Natural killer cell (primary cell): ENCODE data around the gene SLFN12. TPM values are rescaled to one million over a fixed set of nuclear protein-coding genes. Genes with fewer than 3 reads are reported as not detected.
A peak's percentile ranks its signal among the peaks of the same experiment; 100 is the strongest.

Experiments used
- ATAC-seq, 3 donors: fragments of 150-1000 bp in 2 of 3; fragments of 200-7000 bp in 1 of 3; cut with Tn5 transposase; 1 replicate in 1 of 3; 2 replicates in 2 of 3; pipeline ENCODE4 v1.10.0; 2021; ENCODE audit warnings: mild to moderate bottlenecking in 2 of 3, moderate library complexity in 2 of 3
- DNase-seq, 2 donors: peaks; one replicate each; pipeline versions ENCODE4 v3.0.0 to v3.0.0-alpha.2; 2013 to 2021; ENCODE audit warnings: mixed read lengths in 1 of 2
- H3K27ac ChIP-seq: one replicate; pipeline ENCODE4 v1.5.1; 2013; ENCODE audit warnings: mild to moderate bottlenecking, low read length
- H3K27me3 ChIP-seq: one replicate; pipeline ENCODE4 v1.6.1; 2013; ENCODE audit warnings: low read length; ENCODE audit not compliant: control insufficient read depth, insufficient read depth
- H3K36me3 ChIP-seq: one replicate; pipeline ENCODE4 v1.6.1; 2013; ENCODE audit warnings: low read length; ENCODE audit not compliant: control insufficient read depth, insufficient read depth
- H3K4me1 ChIP-seq: one replicate; pipeline ENCODE4 v1.6.1; 2013; ENCODE audit warnings: low read length; ENCODE audit not compliant: control insufficient read depth, insufficient read depth
- H3K4me3 ChIP-seq: one replicate; pipeline ENCODE4 v1.5.1; 2013; ENCODE audit warnings: low read length
- H3K9me3 ChIP-seq: one replicate; pipeline ENCODE4 v1.6.1; 2013; ENCODE audit warnings: low read length; ENCODE audit not compliant: control insufficient read depth, insufficient read depth
- H3K27ac Mint-ChIP-seq, 2 donors: one replicate each; pipeline ENCODE4 v1.8.0; 2022; ENCODE audit warnings: mild to moderate bottlenecking in 2 of 2, mixed read lengths in 2 of 2, moderate library complexity in 1 of 2
- H3K27me3 Mint-ChIP-seq, 2 donors: one replicate each; pipeline ENCODE4 v1.8.0; 2022; ENCODE audit warnings: low read depth in 2 of 2, mixed read lengths in 2 of 2
- H3K36me3 Mint-ChIP-seq: one replicate; pipeline ENCODE4 v1.8.0; 2022; ENCODE audit warnings: mixed read lengths
- H3K4me1 Mint-ChIP-seq, 2 donors: one replicate each; pipeline ENCODE4 v1.8.0; 2022; ENCODE audit warnings: mixed read lengths in 2 of 2
- H3K4me3 Mint-ChIP-seq: one replicate; pipeline ENCODE4 v1.8.0; 2022; ENCODE audit warnings: mild to moderate bottlenecking, moderate library complexity, mixed read lengths
- H3K9me3 Mint-ChIP-seq, 2 donors: one replicate each; pipeline ENCODE4 v1.8.0; 2022; ENCODE audit warnings: mixed read lengths in 2 of 2
- WGBS: methylation state at CpG from one replicate; pipeline ENCODE4 v1.1.7; 2013; ENCODE audit warnings: missing lambda C conversion rate; ENCODE audit not compliant: insufficient coverage; 5-methylcytosine and 5-hydroxymethylcytosine counted together
- intact Hi-C: fragments of 100-400 bp; cut with micrococcal nuclease; formaldehyde crosslinking; loops from one replicate; pipeline ENCODE4 v1.14.2; 2022
- total RNA-seq, 4 donors: library from RNA; stranded (reverse); fragments of 120-200 nt in 1 of 4; gene quantifications; one replicate each; pipeline versions ENCODE4 v1.2.3 to v1.2.4, GENCODE V29; 2013 to 2022
- TF ChIP-seq, protein P1 (sequence below): fragments of 200-600 bp; IDR thresholded peaks from one replicate; pipeline ENCODE4 v1.8.0; 2022; ENCODE audit warnings: antibody characterized with exemption

The SLFN12 gene
- total RNA-seq, 3 donors from 2014 or later (not counting 1 experiment from before 2014, with no cell fraction given), result 18.6 to 30.9 (median 21.8) TPM

DNA sequence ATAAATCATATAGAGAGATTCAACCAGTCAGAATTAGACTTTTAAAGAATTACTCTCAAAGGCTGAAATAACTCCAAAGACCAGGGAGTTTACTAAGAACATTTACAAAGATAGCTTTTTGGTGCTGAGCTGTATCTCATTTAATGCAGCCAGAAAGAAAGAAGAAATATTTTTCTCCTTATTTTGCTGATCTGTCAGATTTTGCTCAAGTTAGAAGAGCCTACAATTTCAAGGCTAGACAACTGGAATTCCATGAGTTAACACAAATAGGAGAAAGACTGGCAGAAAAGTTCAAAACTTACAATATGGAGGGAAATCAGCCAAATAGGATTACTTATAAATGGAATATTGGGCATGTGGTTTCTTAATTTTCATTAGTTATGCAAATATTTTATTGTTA lies 6.1 kb upstream of the SLFN12 start:
- peaks cover 21 to 35% of the 10 kb centered on the region in 2 donors for H3K4me1 Mint-ChIP-seq
- H3K36me3 Mint-ChIP-seq, result peaks cover 8% of the 10 kb centered on the region
- no peaks in the 10 kb centered on the region for H3K9me3 Mint-ChIP-seq
- DNase-seq (no peak), ATAC-seq (no peak)
- H3K27ac ChIP-seq, result no peak overlapping the region
- no peak overlapping the region for H3K4me3 ChIP-seq
- no peaks in the 10 kb centered on the region for H3K27me3 ChIP-seq
- H3K36me3 ChIP-seq, result peaks cover 10% of the 10 kb centered on the region
- peak overlapping the region in 1 of 2 donors; percentile 34 for H3K27ac Mint-ChIP-seq
- intact Hi-C loops, result no loop called here
- TF ChIP-seq, protein P1, sequence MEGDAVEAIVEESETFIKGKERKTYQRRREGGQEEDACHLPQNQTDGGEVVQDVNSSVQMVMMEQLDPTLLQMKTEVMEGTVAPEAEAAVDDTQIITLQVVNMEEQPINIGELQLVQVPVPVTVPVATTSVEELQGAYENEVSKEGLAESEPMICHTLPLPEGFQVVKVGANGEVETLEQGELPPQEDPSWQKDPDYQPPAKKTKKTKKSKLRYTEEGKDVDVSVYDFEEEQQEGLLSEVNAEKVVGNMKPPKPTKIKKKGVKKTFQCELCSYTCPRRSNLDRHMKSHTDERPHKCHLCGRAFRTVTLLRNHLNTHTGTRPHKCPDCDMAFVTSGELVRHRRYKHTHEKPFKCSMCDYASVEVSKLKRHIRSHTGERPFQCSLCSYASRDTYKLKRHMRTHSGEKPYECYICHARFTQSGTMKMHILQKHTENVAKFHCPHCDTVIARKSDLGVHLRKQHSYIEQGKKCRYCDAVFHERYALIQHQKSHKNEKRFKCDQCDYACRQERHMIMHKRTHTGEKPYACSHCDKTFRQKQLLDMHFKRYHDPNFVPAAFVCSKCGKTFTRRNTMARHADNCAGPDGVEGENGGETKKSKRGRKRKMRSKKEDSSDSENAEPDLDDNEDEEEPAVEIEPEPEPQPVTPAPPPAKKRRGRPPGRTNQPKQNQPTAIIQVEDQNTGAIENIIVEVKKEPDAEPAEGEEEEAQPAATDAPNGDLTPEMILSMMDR, result no peak
- H3K9me3 ChIP-seq, result no peaks in the 10 kb centered on the region
- peaks cover 7% of the 10 kb centered on the region for H3K4me1 ChIP-seq
- H3K4me3 Mint-ChIP-seq, result no peak overlapping the region
- no peaks in the 10 kb centered on the region for H3K27me3 Mint-ChIP-seq

- Mint-ChIP-seq H3K9me3 (no peaks in the 10 kb centered on the region), H3K4me3 (peak overlapping the region; percentile 99), H3K27ac (peak overlapping the region; percentile 95 to 96), H3K27me3 (no peaks in the 10 kb centered on the region), H3K36me3 (no peaks in the 10 kb centered on the region), H3K4me1 (peaks cover 55 to 56% of the 10 kb centered on the region in 2 donors)
- H3K27ac ChIP-seq, result peak overlapping the region; percentile 55
- intact Hi-C loops, result loop anchor here (2.0 to 5.0 kb wide), 6 partner anchors 54 to 271 kb away; partner anchors contain the start of genes AP2B1, SLFN11 and SLFN5
- no peaks in the 10 kb centered on the region for H3K9me3 ChIP-seq
- H3K4me3 ChIP-seq, result peak overlapping the region; percentile 62
- TF ChIP-seq, protein P1, result no peak
- 11% methylated on average over 19 of the region's 19 CpGs for WGBS
- no peaks in the 10 kb centered on the region for H3K27me3 ChIP-seq
- peak; percentile 47 to 68 for DNase-seq
- H3K4me1 ChIP-seq, result peaks cover 33% of the 10 kb centered on the region
- H3K36me3 ChIP-seq, result no peaks in the 10 kb centered on the region
- ATAC-seq, result peak; percentile 70 to 79 (median 78)
These were observed 985 bp upstream of the SLFN12 start for GRCh38 chr17:35433075-35433894.

DNA sequence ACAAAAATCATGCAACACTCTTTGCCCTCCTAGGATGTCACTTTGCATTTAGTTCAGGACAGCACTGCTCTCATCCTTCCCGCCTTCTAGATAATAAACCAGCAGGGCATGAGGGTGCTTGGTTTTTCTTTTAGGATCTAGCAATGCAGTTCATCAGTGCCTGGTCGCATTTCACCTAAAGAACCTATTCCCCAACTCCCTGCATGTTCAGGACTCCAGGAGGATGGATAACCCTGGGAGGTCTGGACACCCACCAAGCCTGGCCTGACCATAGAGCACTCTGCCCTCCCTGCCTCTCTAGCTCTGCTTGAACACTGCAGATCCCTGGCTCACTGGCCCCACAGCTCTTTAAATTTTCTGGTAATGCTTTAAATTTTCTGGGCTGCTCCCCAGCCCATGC lies 2.6 kb downstream of the SLFN12 start:
- ATAC-seq, result no peak
- intact Hi-C loops, result loop anchor here (5.0 kb wide), 5 partner anchors 57 to 267 kb away; partner anchors contain the start of genes AP2B1, SLFN11 and SLFN5
- no peaks in the 10 kb centered on the region for H3K36me3 ChIP-seq
- Mint-ChIP-seq H3K9me3 (no peaks in the 10 kb centered on the region), H3K27ac (peak overlapping the region in 1 of 2 donors; percentile 68), H3K4me3 (no peak overlapping the region), H3K4me1 (peaks cover 70 to 80% of the 10 kb centered on the region in 2 donors), H3K36me3 (peaks cover 9% of the 10 kb centered on the region), H3K27me3 (no peaks in the 10 kb centered on the region)
- H3K27ac ChIP-seq, result no peak overlapping the region
- H3K9me3 ChIP-seq, result no peaks in the 10 kb centered on the region
- H3K4me1 ChIP-seq, result peaks cover 33% of the 10 kb centered on the region
- TF ChIP-seq, protein P1, result no peak
- H3K27me3 ChIP-seq, result no peaks in the 10 kb centered on the region
- H3K4me3 ChIP-seq, result no peak overlapping the region
- no peak for DNase-seq
- WGBS, result 96% methylated on average over 2 of the region's 2 CpGs
